Measurements from ENCODE around the gene IPMK.
"Not testable (repeated sequence)": the region's sequence is repeated elsewhere in the genome, so short reads cannot be mapped to it uniquely, and the experiment has no call there.

Gene IPMK

DNA sequence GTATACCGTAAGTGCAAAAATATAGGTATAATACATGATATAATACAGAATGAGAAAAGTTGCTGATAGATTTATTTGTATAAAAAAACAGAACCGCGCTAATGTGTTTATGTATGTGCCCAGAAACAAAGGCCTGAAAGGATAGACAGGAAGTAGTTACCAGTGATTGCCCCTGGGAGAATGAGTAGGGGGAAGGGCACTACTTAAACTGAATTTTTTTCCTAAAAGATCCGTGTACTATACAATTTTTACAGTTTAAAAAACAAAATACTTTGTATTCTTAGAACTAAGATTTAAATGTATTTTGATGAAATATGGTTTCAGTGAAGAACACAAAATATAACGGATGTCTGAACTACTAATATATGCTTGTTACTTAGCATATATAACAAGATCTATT, 2.9 kb downstream of the IPMK start:
- Histone ChIP-seq H3K27ac (peak overlapping the region; percentile 92 to 100 (median 96); a peak in 21 of 22 replicates), H3K4me2 (peak overlapping the region; percentile 45 to 96 (median 93); a peak in 19 of 22 replicates), H3K9ac (peak overlapping the region; percentile 92 to 99 (median 97); a peak in 17 of 22 replicates), H3K9me3 (replicated peaks in 1 of 11) (peaks cover 0 to 7% (median under 1%) of the 10 kb centered on the region in 11 experiments; a peak in 7 of 22 replicates), H4K20me1 (peaks cover 0 to 40% (median 6%) of the 10 kb centered on the region in 11 experiments; a peak in 8 of 22 replicates), H3K36me3 (peaks cover 0 to 13% (median 4%) of the 10 kb centered on the region in 11 experiments; a peak in 14 of 22 replicates), H3K4me3 (peak overlapping the region; percentile 72 to 97 (median 90); a peak in 19 of 20 replicates), H3K27me3 (no peaks in the 10 kb centered on the region), H3K4me1 (peaks cover 9 to 50% (median 24%) of the 10 kb centered on the region in 10 experiments; a peak in 19 of 20 replicates)
- no peak for TF ChIP-seq Cebpa-rat (IDR thresholded peaks at IDR 0.05)

DNA sequence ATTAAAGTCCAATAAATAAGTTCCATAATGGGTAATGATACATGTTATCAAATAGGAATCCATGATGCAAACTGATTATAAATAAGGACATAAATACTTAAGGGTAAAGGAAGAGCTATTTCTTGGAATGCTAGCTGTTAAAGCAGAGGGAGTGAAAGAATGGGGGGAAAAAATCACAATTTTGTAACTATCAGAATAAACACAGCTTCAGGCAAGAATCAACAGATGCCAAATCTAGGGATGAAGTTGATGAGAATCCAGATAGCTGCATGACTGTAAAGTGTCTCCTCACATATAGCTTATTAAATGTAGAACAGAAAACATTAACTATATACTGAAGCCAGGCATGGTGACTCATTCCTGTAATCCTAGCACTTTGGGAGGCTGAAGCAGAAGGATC, 4.9 kb downstream of the IPMK start:
- Histone ChIP-seq H3K4me3 (no peak overlapping the region), H3K27ac (peak overlapping the region in 5 of 11 experiments; percentile 29 to 99 (median 43); a peak in 5 of 22 replicates), H3K36me3 (peaks cover 9 to 30% (median 24%) of the 10 kb centered on the region in 11 experiments; a peak in 20 of 22 replicates), H3K4me2 (peak overlapping the region in 10 of 11 experiments; percentile 23 to 96 (median 93); a peak in 14 of 22 replicates), H3K9ac (0 out of 22 replicates have a peak overlapping the region, but pooled peaks of 1 of the 11 experiments have one; percentile 22), H4K20me1 (peaks cover 0 to 58% (median 6%) of the 10 kb centered on the region in 11 experiments; a peak in 8 of 22 replicates), H3K27me3 (no peaks in the 10 kb centered on the region), H3K9me3 (replicated peaks in 1 of 11) (peaks cover 0 to 24% (median 19%) of the 10 kb centered on the region in 11 experiments; a peak in 18 of 22 replicates), H3K4me1 (peaks cover 9 to 57% (median 22%) of the 10 kb centered on the region in 10 experiments; a peak in 18 of 20 replicates)
- no peak for TF ChIP-seq Cebpa-rat (IDR thresholded peaks at IDR 0.05)

GRCh38 chr10:58260334-58260733, 7.4 kb downstream of the IPMK start:
- H3K4me2 ChIP-seq: peak overlapping the region in 2 of 11 experiments; percentile 15 to 59; a peak in 2 of 22 replicates
- H3K27ac ChIP-seq: no peak overlapping the region
- H3K4me1 ChIP-seq: peaks cover 9 to 58% (median 20%) of the 10 kb centered on the region in 10 experiments; a peak in 18 of 20 replicates
- peaks cover 32 to 53% (median 48%) of the 10 kb centered on the region in 11 experiments for H3K36me3 ChIP-seq
- peaks cover 20 to 48% (median 43%) of the 10 kb centered on the region in 11 experiments for H3K9me3 ChIP-seq (replicated peaks in 1 of 11)
- H3K4me3 ChIP-seq: no peak overlapping the region
- no peaks in the 10 kb centered on the region for H3K27me3 ChIP-seq
- peaks cover 0 to 78% (median 6%) of the 10 kb centered on the region in 11 experiments; a peak in 6 of 22 replicates for H4K20me1 ChIP-seq
- TF ChIP-seq Cebpa-rat (IDR thresholded peaks at IDR 0.05): no peak
- H3K9ac ChIP-seq: no peak overlapping the region

GRCh38 chr10:58258977-58259692, 8.6 kb downstream of the IPMK start:
- H3K9me3 ChIP-seq (replicated peaks in 1 of 11): peaks cover 32 to 60% (median 55%) of the 10 kb centered on the region in 11 experiments
- peaks cover 8 to 60% (median 16%) of the 10 kb centered on the region in 10 experiments; a peak in 18 of 20 replicates for H3K4me1 ChIP-seq
- H4K20me1 ChIP-seq: peaks cover 0 to 86% (median 6%) of the 10 kb centered on the region in 11 experiments; a peak in 7 of 22 replicates
- peaks cover 40 to 63% (median 57%) of the 10 kb centered on the region in 11 experiments for H3K36me3 ChIP-seq
- TF ChIP-seq Cebpa-rat (IDR thresholded peaks at IDR 0.05): no peak
- no peak overlapping the region for H3K27ac ChIP-seq
- no peak overlapping the region for H3K4me3 ChIP-seq
- no peak overlapping the region for H3K9ac ChIP-seq
- H3K27me3 ChIP-seq: no peaks in the 10 kb centered on the region
- H3K4me2 ChIP-seq: no peak overlapping the region

GRCh38 chr10:58256013-58256780, 11.5 kb downstream of the IPMK start:
- H3K9me3 ChIP-seq (replicated peaks in 1 of 11): peaks cover 59 to 90% (median 84%) of the 10 kb centered on the region in 11 experiments
- H4K20me1 ChIP-seq: peaks cover 0 to 63% (median 0%) of the 10 kb centered on the region in 11 experiments; a peak in 5 of 22 replicates
- not testable (repeated sequence) for H3K4me2 ChIP-seq, H3K9ac ChIP-seq, H3K27ac ChIP-seq, H3K4me3 ChIP-seq, H3K27me3 ChIP-seq
- peaks cover 56 to 89% (median 76%) of the 10 kb centered on the region in 11 experiments for H3K36me3 ChIP-seq
- peaks cover 0 to 32% (median 5%) of the 10 kb centered on the region in 10 experiments; a peak in 9 of 20 replicates for H3K4me1 ChIP-seq

- no peak for TF ChIP-seq Cebpa-rat (IDR thresholded peaks at IDR 0.05)
- Histone ChIP-seq H3K4me2 (no peak overlapping the region; a peak in 1 of 22 replicates), H3K4me1 (peaks cover 0 to 16% (median 2%) of the 10 kb centered on the region in 10 experiments; a peak in 6 of 20 replicates), H4K20me1 (peaks cover 0 to 54% (median 0%) of the 10 kb centered on the region in 11 experiments; a peak in 4 of 22 replicates), H3K9me3 (replicated peaks in 1 of 11) (peaks cover 59 to 98% (median 87%) of the 10 kb centered on the region in 11 experiments), H3K27me3 (no peaks in the 10 kb centered on the region), H3K36me3 (peaks cover 56 to 90% (median 73%) of the 10 kb centered on the region in 11 experiments), H3K4me3 (peak overlapping the region in 1 of 10 experiments; percentile 2; a peak in 1 of 20 replicates), H3K27ac (no peak overlapping the region), H3K9ac (no peak overlapping the region)
Measured at GRCh38 chr10:58254644-58255043, 13.1 kb downstream of the IPMK start.

DNA sequence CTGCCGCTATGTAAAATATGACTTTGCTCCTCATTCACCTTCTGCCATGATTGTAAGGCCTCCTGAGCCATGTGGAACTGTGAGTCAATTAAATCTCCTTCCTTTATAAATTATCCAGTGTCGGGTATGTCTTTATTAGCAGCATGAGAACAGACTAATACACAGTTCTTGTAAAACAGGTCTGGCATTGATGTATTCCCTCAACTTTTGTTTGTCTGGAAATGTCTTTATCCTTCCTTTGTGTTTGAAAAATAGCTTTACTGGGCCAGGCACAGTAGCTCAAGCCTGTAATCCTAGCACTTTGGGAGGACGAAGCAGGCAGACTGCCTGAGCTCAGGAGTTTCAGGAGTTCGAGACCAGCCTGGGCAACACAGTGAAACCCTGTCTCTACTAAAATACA, 14.5 kb downstream of the IPMK start:
- H3K27me3 ChIP-seq: no peaks in the 10 kb centered on the region
- peaks cover 0 to 43% (median 0%) of the 10 kb centered on the region in 11 experiments; a peak in 2 of 22 replicates for H4K20me1 ChIP-seq
- no peak overlapping the region; a peak in 1 of 20 replicates for H3K4me3 ChIP-seq
- no peak overlapping the region for H3K9ac ChIP-seq
- peaks cover 0 to 14% (median 5%) of the 10 kb centered on the region in 10 experiments; a peak in 7 of 20 replicates for H3K4me1 ChIP-seq
- H3K9me3 ChIP-seq (replicated peaks in 1 of 11): peaks cover 59 to 99% (median 89%) of the 10 kb centered on the region in 11 experiments
- H3K4me2 ChIP-seq: peak overlapping the region in 2 of 11 experiments; percentile 25 to 34; a peak in 4 of 22 replicates
- H3K36me3 ChIP-seq: peaks cover 47 to 80% (median 70%) of the 10 kb centered on the region in 11 experiments
- no peak overlapping the region for H3K27ac ChIP-seq
- TF ChIP-seq Cebpa-rat (IDR thresholded peaks at IDR 0.05): no peak

DNA sequence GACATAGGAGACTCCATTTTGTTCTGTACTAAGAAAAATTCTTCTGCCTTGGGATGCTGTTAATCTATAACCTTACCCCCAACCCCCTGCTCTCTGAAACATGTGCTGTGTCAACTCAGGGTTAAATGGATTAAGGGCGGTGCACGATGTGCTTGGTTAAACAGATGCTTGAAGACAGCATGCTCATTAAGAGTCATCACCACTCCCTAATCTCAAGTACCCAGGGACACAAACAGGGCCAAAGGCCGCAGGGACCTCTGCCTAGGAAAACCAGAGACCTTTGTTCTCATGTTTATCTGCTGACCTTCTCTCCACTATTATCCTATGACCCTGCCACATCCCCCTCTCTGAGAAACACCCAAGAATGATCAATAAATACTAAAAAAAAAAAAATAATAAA, 23.0 kb downstream of the IPMK start:
- not testable (repeated sequence) for H3K27me3 ChIP-seq, H3K4me3 ChIP-seq, H3K27ac ChIP-seq, H3K9ac ChIP-seq, H3K4me2 ChIP-seq
- peaks cover 27 to 69% (median 61%) of the 10 kb centered on the region in 11 experiments for H3K9me3 ChIP-seq (replicated peaks in 1 of 11)
- peaks cover 4 to 42% (median 30%) of the 10 kb centered on the region in 11 experiments; a peak in 21 of 22 replicates for H3K36me3 ChIP-seq
- H4K20me1 ChIP-seq: peaks cover under 1 to 40% (median 19%) of the 10 kb centered on the region in 11 experiments; a peak in 15 of 22 replicates
- peaks cover 11 to 32% (median 20%) of the 10 kb centered on the region in 10 experiments for H3K4me1 ChIP-seq

DNA sequence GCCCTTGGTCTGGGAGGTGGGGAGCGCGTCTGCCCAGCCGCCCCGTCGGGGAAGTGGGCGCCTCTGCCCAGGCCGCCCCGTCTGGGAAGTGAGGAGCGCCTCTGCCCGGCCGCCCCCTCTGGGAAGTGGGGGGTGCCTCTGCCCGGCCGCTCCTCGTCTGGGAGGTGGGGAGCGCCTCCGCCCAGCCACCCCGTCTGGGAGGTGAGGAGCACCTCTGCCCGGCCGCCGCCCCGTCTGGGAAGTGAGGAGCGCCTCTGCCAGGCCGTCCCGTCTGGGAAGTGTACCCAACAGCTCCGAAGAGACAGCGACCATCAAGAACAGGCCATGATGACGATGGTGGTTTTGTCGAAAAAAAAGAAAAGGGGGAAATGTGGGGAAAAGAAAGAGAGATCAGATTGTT, 23.5 kb downstream of the IPMK start:
- H3K4me3 ChIP-seq, H3K4me2 ChIP-seq, H3K9ac ChIP-seq, H3K27ac ChIP-seq, H3K27me3 ChIP-seq: not testable (repeated sequence)
- H3K36me3 ChIP-seq: peaks cover 4 to 39% (median 30%) of the 10 kb centered on the region in 11 experiments; a peak in 21 of 22 replicates
- peaks cover 5 to 43% (median 23%) of the 10 kb centered on the region in 11 experiments; a peak in 15 of 22 replicates for H4K20me1 ChIP-seq
- H3K4me1 ChIP-seq: peaks cover 14 to 34% (median 24%) of the 10 kb centered on the region in 10 experiments
- peaks cover 27 to 69% (median 57%) of the 10 kb centered on the region in 11 experiments for H3K9me3 ChIP-seq (replicated peaks in 1 of 11)

- H3K4me2 ChIP-seq, H3K27me3 ChIP-seq, H3K27ac ChIP-seq, H3K9ac ChIP-seq: not testable (repeated sequence)
- peaks cover 14 to 31% (median 25%) of the 10 kb centered on the region in 10 experiments for H3K4me1 ChIP-seq
- H4K20me1 ChIP-seq: peaks cover 8 to 48% (median 25%) of the 10 kb centered on the region in 11 experiments; a peak in 15 of 22 replicates
- peaks cover 27 to 65% (median 52%) of the 10 kb centered on the region in 11 experiments for H3K9me3 ChIP-seq (replicated peaks in 1 of 11)
- 0 out of 20 replicates have a peak overlapping the region, but pooled peaks of 1 of the 10 experiments have one; percentile 28 for H3K4me3 ChIP-seq
- peaks cover 4 to 39% (median 27%) of the 10 kb centered on the region in 11 experiments; a peak in 21 of 22 replicates for H3K36me3 ChIP-seq
Measured at GRCh38 chr10:58243801-58244200, 23.9 kb downstream of the IPMK start.

Data from BLaER1 treated with 17β-estradiol and CSF1 and Interleukin-3, amounts not matched to agents 10 nM and 100 nM (cell line).